Neural cell (in vitro differentiated cells): ENCODE measurements around the gene NALCN.

Experiments
- CTCF ChIP-seq: fragments of 450-650 bp; IDR thresholded peaks from 2 replicates; pipeline ENCODE4 v1.5.1; 2014; ENCODE audit warnings: antibody characterized with exemption, mild to moderate bottlenecking, moderate library complexity; ENCODE audit not compliant: poor library complexity, severe bottlenecking
- EP300 ChIP-seq: fragments of 450-650 bp; conservative IDR thresholded peaks from 2 replicates; pipeline ENCODE4 v1.6.1; 2014; ENCODE audit warnings: antibody characterized with exemption, mild to moderate bottlenecking, moderate library complexity; ENCODE audit not compliant: poor library complexity, severe bottlenecking
- EZH2 ChIP-seq: fragments of 200-600, 300-800 bp; shearing (Covaris generic), sonication (generic); IDR thresholded peaks from 2 replicates; pipeline ENCODE4 v1.6.1; 2014; ENCODE audit warnings: antibody characterized with exemption, low read length, borderline replicate concordance, mild to moderate bottlenecking; ENCODE audit not compliant: insufficient read depth, poor library complexity, severe bottlenecking
- POLR2AphosphoS5 ChIP-seq: IDR thresholded peaks from 2 replicates; pipeline ENCODE4 v1.6.1; 2012
- RAD21 ChIP-seq: fragments of 450-650 bp; conservative IDR thresholded peaks from 2 replicates; pipeline ENCODE4 v1.6.1; 2014; ENCODE audit warnings: antibody characterized with exemption, mild to moderate bottlenecking, moderate library complexity
- SMC3 ChIP-seq: fragments of 450-650 bp; conservative IDR thresholded peaks from 2 replicates; pipeline ENCODE4 v1.6.1; 2014; ENCODE audit warnings: antibody characterized with exemption, mild to moderate bottlenecking, moderate library complexity; ENCODE audit not compliant: poor library complexity
- TAF1 ChIP-seq: IDR thresholded peaks from 2 replicates; pipeline ENCODE4 v1.6.1; 2012; ENCODE audit warnings: low read depth

GRCh38 chr13:101178406-101178805, 237.9 kb downstream of the NALCN start:
- TF ChIP-seq POLR2AphosphoS5 (no peak), CTCF (no peak), TAF1 (no peak), EP300 (no peak), EZH2 (no peak), RAD21 (no peak), SMC3 (no peak)
